Ecto neural progenitor cell (in vitro differentiated cells): ENCODE measurements around the gene FBLN1.
"Not testable (repeated sequence)": the region's sequence is repeated elsewhere in the genome, so short reads cannot be mapped to it uniquely, and the experiment has no call there.

Experiments used
- DNase-seq: peaks from one replicate; pipeline ENCODE4 v3.0.0-alpha.2; 2018; ENCODE audit warnings: low spot score

Gene FBLN1

GRCh38 chr22:45528046-45528445 is 25.4 kb downstream of the FBLN1 start:
- no peak for DNase-seq

GRCh38 chr22:45529105-45529504 is 26.4 kb downstream of the FBLN1 start:
- DNase-seq = no peak

GRCh38 chr22:45529971-45530575 is 27.4 kb downstream of the FBLN1 start:
- no peak for DNase-seq

GRCh38 chr22:45531441-45532234 is 29.0 kb downstream of the FBLN1 start:
- no peak for DNase-seq

GRCh38 chr22:45532235-45532631 is 29.6 kb downstream of the FBLN1 start:
- DNase-seq = no peak

GRCh38 chr22:45533703-45534102 is 31.0 kb downstream of the FBLN1 start:
- DNase-seq = no peak

GRCh38 chr22:45534339-45535192 is 31.9 kb downstream of the FBLN1 start:
- no peak for DNase-seq

- no peak for DNase-seq
Measured at GRCh38 chr22:45535290-45535689, 32.6 kb downstream of the FBLN1 start.

- not testable (repeated sequence) for DNase-seq
Measured at GRCh38 chr22:45535835-45536234, 33.2 kb downstream of the FBLN1 start.

GRCh38 chr22:45537734-45538181 is 35.1 kb downstream of the FBLN1 start:
- no peak for DNase-seq

- no peak for DNase-seq
Measured at GRCh38 chr22:45538281-45538680, 35.6 kb downstream of the FBLN1 start.

GRCh38 chr22:45540122-45540521 is 37.4 kb downstream of the FBLN1 start:
- no peak for DNase-seq

- DNase-seq = no peak
Measured at GRCh38 chr22:45541382-45541979, 38.8 kb downstream of the FBLN1 start.

- no peak for DNase-seq
Measured at GRCh38 chr22:45542001-45542520, 39.4 kb downstream of the FBLN1 start.

- DNase-seq = not testable (repeated sequence)
Measured at GRCh38 chr22:45542736-45543135, 40.1 kb downstream of the FBLN1 start.

GRCh38 chr22:45543243-45543642 is 40.6 kb downstream of the FBLN1 start:
- no peak for DNase-seq

- no peak for DNase-seq
Measured at GRCh38 chr22:45544588-45545170, 42.0 kb downstream of the FBLN1 start.

GRCh38 chr22:45546333-45547015 is 43.8 kb downstream of the FBLN1 start:
- DNase-seq = no peak

- no peak for DNase-seq
Measured at GRCh38 chr22:45547016-45547345, 44.3 kb downstream of the FBLN1 start.

- no peak for DNase-seq
Measured at GRCh38 chr22:45547731-45548130, 45.0 kb downstream of the FBLN1 start.

- DNase-seq = no peak
Measured at GRCh38 chr22:45548247-45548840, 45.7 kb downstream of the FBLN1 start.
